ENCODE data around the gene RARG. TPM values are rescaled to one million over a fixed set of nuclear protein-coding genes. Genes with fewer than 3 reads are reported as not detected.
A peak's percentile ranks its signal among the peaks of the same experiment; 100 is the strongest.
"Not testable (repeated sequence)": the region's sequence is repeated elsewhere in the genome, so short reads cannot be mapped to it uniquely, and the experiment has no call there.

The RARG gene
- total RNA-seq, 4 donors from 2014 or later = 15.6 to 26.6 (median 22.9) TPM

DNA sequence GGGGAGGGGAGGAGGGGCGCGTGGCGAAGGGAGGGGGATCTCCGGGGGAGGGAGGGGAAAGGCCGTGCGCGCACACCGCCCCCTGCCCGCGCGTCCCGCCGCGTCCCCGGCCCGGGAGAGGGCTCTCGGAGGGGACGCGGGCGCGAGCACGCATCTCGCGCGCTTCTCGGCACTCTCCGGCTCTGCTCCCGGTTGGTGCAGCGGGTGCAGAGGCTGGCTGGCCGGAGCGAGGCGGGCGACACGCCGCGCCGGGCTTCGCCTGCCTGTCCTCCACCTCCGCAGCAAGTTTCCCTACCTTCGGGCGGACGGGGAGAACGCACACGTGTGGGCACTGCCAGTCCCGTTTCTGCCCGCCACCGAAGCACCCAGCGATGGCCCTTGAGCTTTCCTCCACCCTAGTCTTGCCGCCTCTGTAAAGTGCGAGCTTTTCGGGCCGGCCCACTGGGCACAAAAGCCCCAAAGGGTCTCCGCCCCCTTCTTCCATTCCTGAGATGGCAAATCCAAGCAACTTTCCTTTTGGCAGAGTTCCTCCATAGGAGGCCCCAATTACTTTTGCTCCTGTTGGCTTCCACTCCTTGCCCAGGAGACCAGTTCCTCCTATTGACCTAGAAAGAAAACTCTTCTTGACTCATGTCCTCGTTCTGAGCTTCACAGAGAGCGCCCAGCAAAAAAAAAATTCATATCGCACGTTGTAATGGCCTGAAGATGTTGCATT lies 50.9 kb downstream of the RARG start:
- H3K4me3 ChIP-seq = peak overlapping the region; percentile 67 to 91
- peak overlapping the region; percentile 74 to 98 (median 95) for H3K27ac ChIP-seq
- no peaks in the 10 kb centered on the region for H3K27me3 ChIP-seq
- TF ChIP-seq CTCF (IDR thresholded peaks at IDR 0.05) = peak in 1 of 4 experiments; percentile 27
- TF ChIP-seq POLR2A (IDR thresholded peaks at IDR 0.05) = no peak
- TF ChIP-seq POLR2AphosphoS5 (IDR thresholded peaks at IDR 0.05) = peak; percentile 2
- no peaks in the 10 kb centered on the region for H3K9me3 ChIP-seq
- H3K36me3 ChIP-seq = peaks cover 0 to 44% of the 10 kb centered on the region in 2 donors
- peaks cover 5 to 65% (median 36%) of the 10 kb centered on the region in 3 donors for H3K4me1 ChIP-seq
- peak; percentile 72 for ATAC-seq
- 2% methylated on average over 14 to 17 of the region's 57 CpGs for WGBS, 2 donors (ENCODE audit: low coverage in 1 of 2)

DNA sequence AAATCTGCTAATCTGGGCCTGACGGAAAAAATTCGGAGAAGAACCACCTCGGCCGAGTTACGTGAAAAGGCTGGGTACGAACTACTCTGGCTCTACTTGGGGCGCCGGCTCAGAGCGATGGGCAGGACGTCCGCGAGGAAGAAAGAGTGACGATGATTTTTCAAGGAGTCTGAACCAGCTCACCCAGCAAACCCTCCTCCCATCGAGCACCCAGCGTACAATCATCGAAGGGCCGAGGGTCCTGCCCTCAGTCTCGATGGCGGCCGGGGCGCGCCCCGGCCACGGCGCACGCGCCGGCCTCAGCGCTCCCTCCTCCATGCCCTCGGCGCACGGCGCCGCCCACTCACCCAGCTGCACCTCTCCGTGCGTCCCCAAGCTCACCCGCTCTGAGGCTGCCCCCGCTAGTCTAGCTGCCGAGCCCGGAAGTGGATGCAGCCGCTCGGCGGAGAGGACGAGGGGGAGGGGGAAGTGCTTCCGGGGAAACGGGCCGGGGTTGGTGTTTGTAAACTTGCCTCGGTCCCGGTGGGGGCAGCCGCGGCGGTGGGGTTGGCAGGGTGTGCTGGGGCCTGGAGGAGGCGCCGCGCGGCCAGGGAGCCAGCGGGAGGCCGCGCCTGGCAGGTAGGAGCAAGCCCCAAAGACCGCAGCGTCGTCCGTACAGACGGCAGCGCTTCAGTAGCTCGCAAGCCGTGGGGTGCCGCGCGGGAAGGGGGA lies 51.6 kb downstream of the RARG start, which contains the start of the genes CSAD and ZNF740:
Gene CSAD (minus strand): TSS at position 706 of the 711 bp plus-strand sequence. CDS start 7,455 bp downstream, outside the sequence.
Gene ZNF740 (plus strand): TSS at position 503 of the 711 bp plus-strand sequence. CDS start 1,262 bp downstream, outside the sequence.
- peaks cover 5 to 60% (median 36%) of the 10 kb centered on the region in 3 donors for H3K4me1 ChIP-seq
- peaks cover 0 to 37% of the 10 kb centered on the region in 2 donors for H3K36me3 ChIP-seq
- H3K9me3 ChIP-seq = no peaks in the 10 kb centered on the region
- TF ChIP-seq EP300 (IDR thresholded peaks at IDR 0.05) = no peak
- peak; percentile 83 for TF ChIP-seq POLR2AphosphoS5 (IDR thresholded peaks at IDR 0.05)
- no peak for TF ChIP-seq CTCF (IDR thresholded peaks at IDR 0.05)
- peak; percentile 54 to 85 for TF ChIP-seq POLR2A (IDR thresholded peaks at IDR 0.05)
- 0% methylated on average over 1 to 9 of the region's 70 CpGs for whole genome bisulfite sequencing, 2 donors (ENCODE audit: low coverage in 1 of 2)
- peak; percentile 99 for ATAC-seq
- peak within 1 kb of the TSS; percentile 88 to 98 (median 95) for H3K27ac ChIP-seq
- H3K4me3 ChIP-seq = peak within 1 kb of the TSS; percentile 67 to 91
- H3K27me3 ChIP-seq = no peaks in the 10 kb centered on the region

- TF ChIP-seq EP300 (IDR thresholded peaks at IDR 0.05) = no peak
- no peak for TF ChIP-seq CTCF (IDR thresholded peaks at IDR 0.05)
- no peak for TF ChIP-seq POLR2AphosphoS5 (IDR thresholded peaks at IDR 0.05)
- no peak for TF ChIP-seq POLR2A (IDR thresholded peaks at IDR 0.05)
- no peaks in the 10 kb centered on the region for H3K9me3 ChIP-seq
- WGBS, 2 donors (ENCODE audit: low coverage in 1 of 2) = 43% methylated on average over 4 of the region's 12 CpGs; no CpG with 5 or more reads in 1 of the 2 donors
- H3K36me3 ChIP-seq = peaks cover 0 to 31% of the 10 kb centered on the region in 2 donors
- H3K4me1 ChIP-seq = peaks cover 5 to 60% (median 36%) of the 10 kb centered on the region in 3 donors
- ATAC-seq = peak; percentile 6
- H3K27me3 ChIP-seq = no peaks in the 10 kb centered on the region
- peak overlapping the region; percentile 88 to 98 (median 95) for H3K27ac ChIP-seq
- peak overlapping the region; percentile 67 to 91 for H3K4me3 ChIP-seq
These were observed 52.3 kb downstream of the RARG start for GRCh38 chr12:53179687-53180219.

- not testable (repeated sequence) for H3K4me3 ChIP-seq, H3K9me3 ChIP-seq, ATAC-seq, H3K27me3 ChIP-seq
- peaks cover 5 to 54% (median 29%) of the 10 kb centered on the region in 3 donors for H3K4me1 ChIP-seq
- peak overlapping the region in 1 of 4 donors; percentile 98 for H3K27ac ChIP-seq
- 92 to 94% methylated on average over 4 to 5 of the region's 14 CpGs for WGBS, 2 donors (ENCODE audit: low coverage in 1 of 2)
- peaks cover 0 to 21% of the 10 kb centered on the region in 2 donors for H3K36me3 ChIP-seq
These were observed 53.2 kb downstream of the RARG start for GRCh38 chr12:53178803-53179202.

DNA sequence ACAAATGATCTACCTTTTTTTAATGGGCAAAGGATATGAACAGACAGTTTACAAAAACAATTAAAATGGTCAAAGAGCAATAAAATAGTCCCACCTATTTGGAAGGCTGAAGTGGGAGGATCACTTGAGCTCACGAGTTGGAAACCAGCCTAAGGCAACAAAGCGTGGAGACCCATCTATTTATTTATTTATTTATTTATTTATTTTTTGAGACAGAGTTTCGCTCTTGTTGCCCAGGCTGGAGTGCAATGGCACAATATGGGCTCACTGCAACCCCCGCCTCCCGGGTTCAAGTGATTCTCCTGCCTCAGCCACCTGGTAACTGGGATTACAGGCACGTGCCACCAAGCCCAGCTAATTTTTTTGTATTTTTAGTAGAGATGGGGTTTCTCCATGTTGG lies 54.6 kb downstream of the RARG start:
- not testable (repeated sequence) for ATAC-seq, H3K9me3 ChIP-seq, H3K27me3 ChIP-seq, H3K27ac ChIP-seq, H3K4me3 ChIP-seq
- 84 to 89% methylated on average over 6 of the region's 6 CpGs for WGBS, 2 donors (ENCODE audit: low coverage in 1 of 2)
- Histone ChIP-seq H3K36me3 (peaks cover 0 to 15% of the 10 kb centered on the region in 2 donors), H3K4me1 (peaks cover 5 to 52% (median 17%) of the 10 kb centered on the region in 3 donors)
